Mucosa of stomach (tissue), 1 donor: ENCODE data around the gene FRMD1.

Experiments used
- H3K27me3 ChIP-seq: one replicate; pipeline ENCODE4 v1.7.0; 2013; ENCODE audit warnings: mild to moderate bottlenecking, low read length; ENCODE audit not compliant: control insufficient read depth, insufficient read depth
- H3K36me3 ChIP-seq: one replicate; pipeline ENCODE4 v1.7.0; 2013; ENCODE audit warnings: low read length; ENCODE audit not compliant: control insufficient read depth, insufficient read depth
- H3K4me1 ChIP-seq: one replicate; pipeline ENCODE4 v1.7.0; 2013; ENCODE audit warnings: mild to moderate bottlenecking, low read length; ENCODE audit not compliant: control insufficient read depth, insufficient read depth
- H3K4me3 ChIP-seq: one replicate; pipeline ENCODE4 v1.7.0; 2013; ENCODE audit warnings: low read length
- H3K9ac ChIP-seq: one replicate; pipeline ENCODE4 v1.7.0; 2013; ENCODE audit warnings: mild to moderate bottlenecking, low read length, moderate library complexity
- H3K9me3 ChIP-seq: one replicate; pipeline ENCODE4 v1.7.0; 2013; ENCODE audit warnings: mild to moderate bottlenecking, low read length, moderate library complexity; ENCODE audit not compliant: control insufficient read depth
- donor health status: Pancreatic carcinoma.

The FRMD1 gene

DNA sequence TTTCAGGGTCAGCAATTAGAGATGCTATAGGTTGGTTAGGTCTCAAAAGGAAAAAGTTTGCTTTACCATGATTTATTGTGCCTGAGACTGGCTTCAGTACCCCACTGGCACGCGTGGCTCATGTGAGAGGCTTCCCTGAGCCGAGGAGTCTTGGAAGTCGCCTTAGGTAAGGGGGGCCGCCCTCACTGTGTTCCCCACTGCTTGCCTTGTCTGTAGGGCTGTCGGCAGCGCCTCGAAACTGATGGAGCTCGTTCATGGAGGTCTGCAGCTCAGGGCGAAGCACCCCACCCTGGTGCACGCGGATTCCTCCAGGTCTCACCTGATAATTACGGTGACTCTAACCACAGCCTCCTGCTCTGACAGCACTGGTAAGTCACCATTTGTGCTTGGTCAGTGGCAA is 39.2 kb downstream of the FRMD1 start:
- H3K36me3 ChIP-seq = no peaks in the 10 kb centered on the region
- H3K4me1 ChIP-seq = peaks cover 9% of the 10 kb centered on the region
- H3K9me3 ChIP-seq = peaks cover 3% of the 10 kb centered on the region
- no peak overlapping the region for H3K4me3 ChIP-seq
- H3K27me3 ChIP-seq = peaks cover 10% of the 10 kb centered on the region
- no peak overlapping the region for H3K9ac ChIP-seq

DNA sequence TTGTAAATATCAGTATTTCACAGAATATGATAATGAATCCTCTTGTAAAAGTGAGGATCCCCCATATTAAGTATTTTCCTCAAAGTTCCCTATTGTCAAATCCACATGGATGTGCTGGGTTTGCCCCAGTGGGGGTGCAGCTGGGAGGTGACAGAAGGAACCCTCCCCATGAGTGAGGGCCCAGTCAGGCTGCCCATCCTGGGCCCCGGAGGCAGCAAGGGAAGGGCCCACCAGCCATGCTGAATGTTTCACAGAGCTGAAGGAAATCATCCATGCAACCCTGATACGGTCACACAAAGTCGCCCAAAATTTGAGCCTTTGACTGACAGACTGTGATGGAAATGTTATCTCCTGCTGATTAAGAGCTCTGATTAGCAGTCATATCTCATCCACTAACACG is 39.7 kb downstream of the FRMD1 start:
- Histone ChIP-seq H3K27me3 (peaks cover 12% of the 10 kb centered on the region), H3K9ac (no peak overlapping the region), H3K4me3 (no peak overlapping the region), H3K36me3 (no peaks in the 10 kb centered on the region), H3K4me1 (peaks cover 9% of the 10 kb centered on the region), H3K9me3 (peaks cover 3% of the 10 kb centered on the region)

DNA sequence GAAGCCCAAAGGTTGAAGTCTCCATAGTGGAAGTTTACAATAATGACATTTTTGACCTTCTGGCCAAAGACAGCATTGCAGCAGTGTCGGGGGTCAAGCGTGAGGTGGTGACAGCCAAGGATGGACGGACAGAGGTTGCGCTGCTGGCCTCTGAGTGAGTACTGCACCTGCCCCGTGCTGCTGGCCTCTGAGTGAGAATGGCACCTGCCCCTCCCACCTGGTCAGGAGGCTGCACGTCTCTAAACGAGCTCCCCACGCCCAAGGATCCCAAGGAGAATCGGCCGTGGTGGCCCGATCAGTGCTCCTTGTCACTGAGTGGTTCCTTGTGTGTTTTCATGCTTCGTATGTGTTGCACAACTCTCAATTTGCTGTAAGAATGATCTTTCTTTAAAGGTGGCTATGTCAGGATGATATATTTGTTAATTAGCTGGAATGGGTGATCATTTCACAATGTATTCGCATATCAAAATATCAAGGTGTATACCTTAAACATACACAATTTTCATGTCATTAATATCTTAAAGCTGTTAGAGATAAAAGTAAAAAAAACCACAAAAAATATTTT is 40.4 kb downstream of the FRMD1 start:
- Histone ChIP-seq H3K4me1 (peaks cover 9% of the 10 kb centered on the region), H3K27me3 (peaks cover 12% of the 10 kb centered on the region), H3K9me3 (peaks cover 3% of the 10 kb centered on the region), H3K9ac (no peak overlapping the region), H3K36me3 (no peaks in the 10 kb centered on the region), H3K4me3 (no peak overlapping the region)

DNA sequence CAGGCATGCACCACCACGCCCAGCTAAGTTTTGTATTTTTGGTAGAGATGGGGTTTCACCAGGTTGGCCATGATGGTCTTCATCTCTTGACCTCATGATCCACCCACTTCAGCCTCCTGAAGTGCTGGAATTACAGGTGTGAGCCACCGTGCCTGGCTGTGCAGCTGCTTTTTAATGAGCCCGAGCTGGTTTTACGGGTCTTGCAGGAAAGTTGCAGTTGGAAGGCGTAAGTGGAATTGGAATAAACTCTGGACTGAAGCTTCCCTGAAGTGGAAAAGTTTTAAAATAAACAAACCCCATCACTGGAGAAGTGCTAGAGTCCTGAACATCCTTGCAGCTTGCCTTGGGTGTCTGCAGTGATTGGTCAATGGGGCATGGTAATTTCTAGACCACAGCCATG is 41.2 kb downstream of the FRMD1 start:
- Histone ChIP-seq H3K4me1 (peaks cover 9% of the 10 kb centered on the region), H3K9me3 (peaks cover 3% of the 10 kb centered on the region)

DNA sequence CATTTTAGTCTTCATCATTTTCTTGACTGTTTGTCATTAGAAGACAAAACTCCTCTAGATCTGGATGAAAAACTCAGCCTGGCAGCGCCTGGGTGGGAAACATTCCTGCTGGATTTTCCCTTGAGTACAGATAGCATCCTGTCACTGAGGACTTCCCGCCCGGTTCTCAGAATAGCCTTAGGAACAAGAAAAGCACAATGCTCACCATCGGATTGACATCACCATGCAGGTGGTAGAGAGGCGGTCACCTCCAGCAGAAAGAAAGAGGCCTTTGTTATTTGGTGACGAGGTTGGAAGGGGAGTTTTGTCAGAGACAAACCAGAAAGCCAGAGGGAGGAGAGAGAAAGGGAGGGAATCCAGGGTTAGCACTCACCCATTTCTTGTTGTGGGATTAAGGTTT is 41.8 kb downstream of the FRMD1 start:
- Histone ChIP-seq H3K9me3 (peaks cover 3% of the 10 kb centered on the region), H3K4me1 (peaks cover 9% of the 10 kb centered on the region)

More for the DNA sequence above, 41.2 kb downstream of the FRMD1 start:
- Histone ChIP-seq H3K27me3 (peaks cover 12% of the 10 kb centered on the region), H3K9ac (no peak overlapping the region), H3K4me3 (no peak overlapping the region), H3K36me3 (no peaks in the 10 kb centered on the region)

DNA sequence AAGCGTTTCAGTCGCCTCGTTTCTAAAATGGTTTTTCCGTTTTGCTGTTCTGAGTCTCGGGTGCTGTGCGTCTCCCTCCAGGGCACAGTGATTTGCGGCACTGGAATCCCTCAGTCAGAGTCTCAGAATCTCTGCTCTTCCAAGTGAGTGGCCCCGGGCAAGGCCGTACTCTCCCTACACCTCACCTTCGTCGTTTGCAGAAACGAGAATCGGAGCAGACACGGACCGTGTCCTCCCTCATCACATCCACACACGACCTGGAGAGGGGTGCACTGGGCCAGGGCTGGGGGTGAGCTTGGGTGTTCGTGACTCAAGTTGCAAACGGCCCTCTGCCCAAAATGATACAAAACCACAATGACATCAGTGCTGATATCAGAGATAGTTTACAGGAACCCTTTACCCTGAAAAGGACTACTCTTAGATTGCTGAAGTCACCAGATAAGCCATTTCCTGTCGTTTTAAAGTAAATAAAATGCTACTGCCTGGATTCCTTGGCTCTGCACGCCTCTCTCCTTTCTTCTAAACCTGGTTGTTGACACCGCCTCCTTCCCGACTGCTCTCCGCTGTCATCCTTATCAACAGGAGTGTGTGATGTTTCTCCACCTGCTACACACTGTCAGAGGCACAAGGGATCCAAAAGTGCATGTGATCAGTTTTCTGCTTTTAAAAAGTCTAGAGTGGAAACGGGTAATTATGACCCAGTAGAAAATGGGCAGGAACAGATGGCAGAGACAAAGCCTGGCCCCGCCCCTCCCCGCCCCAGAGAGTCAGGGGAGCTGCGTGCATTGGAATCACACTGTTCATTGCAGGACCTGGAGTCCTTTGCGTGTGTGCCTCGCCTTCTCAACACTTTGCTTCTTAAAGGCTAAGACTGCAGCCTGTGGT is 43.1 kb downstream of the FRMD1 start:
- Histone ChIP-seq H3K36me3 (no peaks in the 10 kb centered on the region), H3K9me3 (peaks cover 3% of the 10 kb centered on the region), H3K9ac (peak overlapping the region; percentile 13), H3K4me1 (peaks cover 9% of the 10 kb centered on the region), H3K4me3 (no peak overlapping the region), H3K27me3 (peaks cover 12% of the 10 kb centered on the region)

More for the DNA sequence above, 41.8 kb downstream of the FRMD1 start:
- H3K9ac ChIP-seq = no peak overlapping the region
- no peak overlapping the region for H3K4me3 ChIP-seq
- peaks cover 12% of the 10 kb centered on the region for H3K27me3 ChIP-seq
- H3K36me3 ChIP-seq = no peaks in the 10 kb centered on the region

DNA sequence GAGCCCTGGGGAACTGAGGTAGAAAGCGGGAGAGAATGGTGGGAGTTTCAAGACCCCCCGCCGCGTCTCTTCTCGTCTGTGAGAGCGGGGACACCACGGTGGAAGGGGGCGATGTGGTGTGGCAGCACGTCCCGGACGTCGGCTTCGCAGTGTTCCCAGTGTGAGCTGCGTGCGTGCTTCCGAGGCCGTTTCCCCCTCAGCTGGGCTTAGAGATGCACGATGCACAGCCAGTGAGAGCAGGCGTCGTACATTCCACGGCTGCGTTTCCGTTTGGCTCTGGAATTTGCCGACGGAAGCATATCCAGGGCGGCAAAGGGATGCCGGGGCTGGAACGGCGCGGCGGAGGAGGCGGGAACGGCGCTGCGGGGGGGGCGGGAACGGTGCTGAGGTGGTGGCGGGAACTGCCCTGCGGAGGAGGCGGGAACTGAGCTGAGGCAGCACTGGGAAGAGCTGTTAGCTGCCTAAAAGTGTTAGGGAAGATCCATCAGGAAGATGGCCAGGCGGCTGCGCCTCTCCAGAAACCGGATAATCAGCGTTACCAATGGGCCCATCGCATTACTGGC is 43.8 kb downstream of the FRMD1 start:
- Histone ChIP-seq H3K9me3 (peaks cover 3% of the 10 kb centered on the region), H3K9ac (peak overlapping the region; percentile 13), H3K4me1 (peaks cover 9% of the 10 kb centered on the region), H3K27me3 (peaks cover 12% of the 10 kb centered on the region), H3K4me3 (no peak overlapping the region), H3K36me3 (no peaks in the 10 kb centered on the region)

DNA sequence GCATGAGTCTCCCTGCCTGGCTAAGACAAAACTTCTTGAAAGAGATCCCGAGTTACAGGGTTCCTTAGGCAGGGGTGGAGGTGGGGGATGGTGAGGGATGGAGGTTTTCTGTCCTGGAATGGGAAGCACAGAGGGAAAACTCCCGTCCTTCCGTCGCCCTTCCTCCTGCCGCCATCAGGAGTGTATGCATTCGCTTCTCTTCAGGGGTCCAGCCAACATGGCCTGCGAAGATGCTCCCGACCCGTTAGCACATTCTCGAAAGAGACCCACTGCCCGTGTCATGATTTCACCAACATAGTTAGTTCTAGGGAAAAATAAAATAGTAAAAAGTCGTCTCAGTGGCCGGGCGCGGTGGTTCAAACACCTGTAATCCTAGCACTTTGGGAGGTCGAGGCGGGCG is 44.5 kb downstream of the FRMD1 start:
- Histone ChIP-seq H3K4me3 (no peak overlapping the region), H3K4me1 (peaks cover 9% of the 10 kb centered on the region), H3K9me3 (no peaks in the 10 kb centered on the region)

DNA sequence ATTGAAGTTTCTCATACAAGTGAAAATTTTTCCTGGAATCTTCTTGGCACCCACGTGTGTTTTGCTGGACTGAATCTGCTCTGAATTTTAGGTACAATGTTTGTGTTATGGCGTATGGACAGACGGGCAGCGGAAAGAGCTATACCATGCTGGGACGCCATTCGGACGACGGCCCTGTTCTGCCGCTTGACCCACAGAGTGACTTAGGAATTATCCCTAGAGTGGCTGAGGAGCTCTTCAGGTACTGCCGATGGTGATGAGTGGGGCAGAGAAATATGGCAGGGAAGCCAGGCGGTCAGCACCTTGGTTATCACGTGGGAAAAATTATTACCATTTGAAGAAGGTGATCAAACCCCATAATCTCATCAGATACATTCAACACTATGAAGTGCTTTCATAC is 45.2 kb downstream of the FRMD1 start:
- Histone ChIP-seq H3K9me3 (no peaks in the 10 kb centered on the region), H3K9ac (no peak overlapping the region), H3K27me3 (peaks cover 12% of the 10 kb centered on the region), H3K4me3 (no peak overlapping the region), H3K36me3 (no peaks in the 10 kb centered on the region), H3K4me1 (peaks cover 9% of the 10 kb centered on the region)

More for the DNA sequence above, 44.5 kb downstream of the FRMD1 start:
- no peaks in the 10 kb centered on the region for H3K36me3 ChIP-seq
- H3K27me3 ChIP-seq = peaks cover 12% of the 10 kb centered on the region
- H3K9ac ChIP-seq = no peak overlapping the region

DNA sequence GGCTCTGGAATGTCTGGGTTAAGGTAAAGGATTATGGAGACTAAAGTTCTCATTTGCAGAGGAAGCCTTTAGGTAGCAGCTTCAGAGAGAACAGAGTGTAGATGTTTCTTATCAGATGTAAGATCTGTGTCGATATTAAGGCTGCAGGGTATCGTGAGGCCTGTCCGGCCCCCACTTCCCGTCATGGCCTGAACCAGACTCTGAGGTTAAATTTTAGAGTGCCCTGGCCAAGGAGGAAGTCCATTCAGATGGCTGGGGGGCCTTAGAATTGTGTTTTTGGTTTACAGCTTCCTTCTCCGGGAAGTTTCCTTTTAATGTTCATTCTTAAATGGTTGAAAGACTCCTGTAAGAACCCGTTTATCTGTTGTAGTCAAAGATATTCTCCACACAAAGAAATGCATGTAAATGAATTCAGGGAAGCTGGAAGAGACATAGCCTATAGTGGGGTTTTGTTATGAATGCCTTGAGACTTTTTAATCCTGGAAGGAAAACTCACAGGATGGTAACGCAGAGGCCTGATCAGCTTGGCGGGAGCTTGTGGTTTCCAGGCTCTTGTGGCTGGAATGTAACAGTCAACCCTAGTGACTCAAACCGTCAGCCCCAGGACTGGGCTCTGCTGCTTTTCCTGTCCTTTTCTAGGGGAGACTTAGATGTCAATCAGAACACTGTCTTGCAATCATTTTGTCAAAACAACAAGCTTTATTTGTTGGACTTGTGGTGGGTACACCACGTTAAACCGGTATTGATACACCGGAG is 46.8 kb downstream of the FRMD1 start:
- H3K4me3 ChIP-seq = no peak overlapping the region
- no peak overlapping the region for H3K9ac ChIP-seq
- H3K9me3 ChIP-seq = no peaks in the 10 kb centered on the region
- H3K27me3 ChIP-seq = peaks cover 12% of the 10 kb centered on the region
- H3K4me1 ChIP-seq = peaks cover 9% of the 10 kb centered on the region
- no peaks in the 10 kb centered on the region for H3K36me3 ChIP-seq

DNA sequence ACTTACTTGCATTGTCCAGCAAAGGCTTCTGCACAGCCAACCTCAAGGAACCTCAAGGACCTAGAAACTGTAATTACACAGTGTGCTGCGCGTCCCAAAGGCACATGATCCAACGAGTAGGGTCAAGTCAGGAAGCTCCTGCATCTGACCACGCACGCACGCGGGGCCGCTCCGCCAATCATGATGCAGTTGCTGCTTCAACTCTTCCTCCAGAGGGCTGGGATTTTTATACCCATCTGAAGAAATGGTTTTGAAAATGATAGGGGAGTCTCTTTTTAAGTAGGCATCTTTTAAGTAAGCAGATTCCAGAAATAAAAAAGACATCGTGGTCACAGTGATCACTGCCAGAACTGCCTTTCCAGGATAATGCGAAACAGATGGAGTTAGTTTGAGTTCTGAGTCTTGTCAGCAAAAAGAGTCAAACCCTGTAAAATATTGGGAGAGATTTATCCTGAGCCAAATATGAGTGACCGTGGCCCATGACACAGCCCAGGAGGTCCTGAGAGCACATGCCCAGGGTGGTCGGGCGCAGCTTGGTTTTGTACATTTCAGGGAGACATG is 47.5 kb downstream of the FRMD1 start:
- Histone ChIP-seq H3K4me1 (peaks cover 9% of the 10 kb centered on the region), H3K9me3 (no peaks in the 10 kb centered on the region), H3K9ac (no peak overlapping the region), H3K27me3 (peaks cover 12% of the 10 kb centered on the region), H3K36me3 (no peaks in the 10 kb centered on the region), H3K4me3 (no peak overlapping the region)
